22Rv1 (cell line): ENCODE data around the gene MSANTD1.

Experiments
- CTCF ChIP-seq: fragments of 450-650 bp; IDR thresholded peaks from 2 replicates; pipeline ENCODE4 v1.5.1; 2017; ENCODE audit warnings: mild to moderate bottlenecking
- ZFX ChIP-seq: fragments of 450-650 bp; IDR thresholded peaks from 2 replicates; pipeline ENCODE4 v1.6.1; 2017; ENCODE audit warnings: antibody characterized with exemption, borderline replicate concordance

- no peak for TF ChIP-seq CTCF
- TF ChIP-seq ZFX, result no peak
These were observed 48.3 kb downstream of the MSANTD1 start for GRCh38 chr4:3297066-3297859.
